Adrenal gland (tissue), 5 donors: ENCODE results near the gene GNG2.

Experiments used
- CTCF ChIP-seq, 6 experiments: fragments of 450-650 bp in 4 of 6; fragments of 200-600 bp in 2 of 6; sonication (generic) in 1 of 6; IDR thresholded peaks; 1 replicate in 5 of 6; 2 replicates in 1 of 6; pipeline versions ENCODE4 v1.5.1 to v1.8.0; 2016 to 2021; ENCODE audit warnings: antibody characterized with exemption in 6 of 6, mild to moderate bottlenecking in 2 of 6, moderate library complexity in 1 of 6
- POLR2A ChIP-seq, 2 donors: fragments of 450-650 bp; IDR thresholded peaks; one replicate each; pipeline ENCODE4 v1.6.1; 2017; ENCODE audit warnings: antibody characterized with exemption in 2 of 2, mild to moderate bottlenecking in 2 of 2, moderate library complexity in 1 of 2
- donor health status: DM: no; HTN: no; CAD: no.

DNA sequence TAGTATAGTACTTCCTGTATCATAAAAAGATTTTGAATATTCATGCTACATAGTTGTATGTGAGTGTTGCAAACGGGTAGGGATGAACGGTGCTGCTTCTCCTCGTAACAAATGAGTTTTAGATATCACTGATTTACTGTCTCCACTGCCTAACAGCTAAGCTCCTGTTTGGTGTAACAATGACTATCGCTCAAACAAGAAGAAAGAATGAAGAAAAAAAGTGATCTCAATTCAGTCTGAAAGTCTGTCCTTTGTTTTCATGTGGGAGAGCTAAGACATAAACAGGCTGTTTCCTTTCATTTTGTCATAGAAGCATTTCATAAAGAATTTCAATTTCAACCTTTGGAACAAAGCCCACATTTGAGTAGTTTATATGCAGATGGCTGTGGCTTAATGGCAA, 102.9 kb downstream of the GNG2 start:
- no peak for TF ChIP-seq CTCF (IDR thresholded peaks at IDR 0.05)
- no peak for TF ChIP-seq POLR2A (IDR thresholded peaks at IDR 0.05)
